ENCODE results near the gene FAM171A1.

GRCh38 chr10:15316871-15317464, 54.1 kb downstream of the FAM171A1 start:
- TF ChIP-seq CTCF (IDR thresholded peaks at IDR 0.05) (no peak), EZH2 (IDR thresholded peaks at IDR 0.05; ENCODE audit: borderline replicate concordance, insufficient read depth, low read depth, low read length, poor library complexity, severe bottlenecking) (no peak)
